Measurements from ENCODE around the gene CLEC20A.

CLEC20A gene

DNA sequence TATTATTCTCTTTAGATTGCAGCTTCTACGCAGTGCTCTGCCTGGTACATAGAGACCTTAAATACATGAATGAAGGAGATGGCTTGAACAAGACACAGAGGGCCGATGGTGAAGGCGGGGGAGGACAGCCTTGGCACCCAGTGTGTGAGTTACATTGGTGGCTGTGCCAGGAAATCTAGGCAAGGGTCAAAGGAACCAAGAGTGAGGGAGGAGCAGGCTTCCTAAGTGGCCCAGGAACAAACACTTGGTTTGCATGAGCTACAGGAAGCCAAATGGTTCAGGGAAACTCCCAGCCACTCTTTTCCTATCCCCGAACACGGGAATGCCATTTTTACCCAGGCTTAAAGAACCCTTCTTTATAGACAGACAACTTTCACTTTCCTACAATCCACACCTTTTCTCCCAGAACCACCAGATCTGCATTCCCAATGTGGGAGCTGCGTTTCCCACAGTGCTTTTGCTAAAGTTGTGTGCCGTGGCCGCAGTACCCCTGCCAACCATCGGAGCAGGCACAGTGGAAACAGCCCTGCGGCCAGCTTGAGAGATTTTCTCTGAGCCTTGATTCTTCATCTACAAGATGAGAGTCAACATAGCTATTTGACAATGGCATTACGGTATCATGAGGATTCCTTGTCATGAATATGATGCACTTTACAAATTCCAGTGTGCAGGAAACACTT, 3.5 kb upstream of the CLEC20A start:
- Histone ChIP-seq H3K27me3 (no peaks in the 10 kb centered on the region), H3K36me3 (no peaks in the 10 kb centered on the region), H3K4me3 (ENCODE audit: low read depth, low read length) (no peak overlapping the region), H3K9me3 (no peaks in the 10 kb centered on the region), H3K4me1 (no peaks in the 10 kb centered on the region)
- no peak for DNase-seq
- no peak for TF ChIP-seq CTCF (IDR thresholded peaks at IDR 0.05; ENCODE audit: low read depth, low read length)

DNA sequence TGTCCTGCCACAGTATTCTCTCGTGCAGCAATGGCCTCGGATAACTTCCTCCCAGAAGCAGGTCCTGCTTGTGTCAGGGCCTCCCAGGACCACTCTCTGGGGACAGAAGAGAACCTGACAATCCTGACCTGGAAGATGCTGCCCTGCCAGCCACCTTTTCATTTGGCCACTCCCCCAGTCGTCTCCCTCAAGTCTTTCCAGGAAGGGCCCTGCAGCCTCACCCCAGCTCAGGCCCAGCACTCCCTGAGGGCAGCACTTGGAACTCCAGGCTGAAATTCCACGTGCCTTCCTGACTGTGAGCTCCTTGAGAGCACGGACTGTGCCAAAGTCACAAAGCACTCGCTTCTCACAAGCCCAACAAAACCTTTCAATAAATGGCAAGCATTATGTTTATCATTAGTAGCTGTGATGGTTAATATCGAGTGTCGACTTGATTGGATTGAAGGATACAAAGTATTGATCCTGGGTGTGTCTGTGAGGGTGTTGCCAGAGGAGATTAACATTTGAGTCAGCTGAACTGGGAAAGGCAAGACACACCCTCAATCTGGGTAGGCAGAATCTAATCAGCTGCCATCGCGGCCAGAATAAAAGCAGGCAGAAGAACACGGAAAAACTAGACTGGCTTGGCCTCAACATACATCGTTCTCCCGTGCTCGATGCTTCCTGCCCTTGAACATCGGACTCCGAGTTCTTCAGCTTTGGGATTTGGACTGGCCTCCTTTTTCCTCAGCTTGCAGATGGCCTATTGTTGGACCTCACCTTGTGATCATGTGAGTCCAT, 2.3 kb upstream of the CLEC20A start:
- no peak for DNase-seq
- H3K9me3 ChIP-seq, result no peaks in the 10 kb centered on the region
- H3K4me3 ChIP-seq (ENCODE audit: low read depth, low read length), result no peak overlapping the region
- no peaks in the 10 kb centered on the region for H3K36me3 ChIP-seq
- H3K4me1 ChIP-seq, result no peaks in the 10 kb centered on the region
- no peak for TF ChIP-seq CTCF (IDR thresholded peaks at IDR 0.05; ENCODE audit: low read depth, low read length)
- no peaks in the 10 kb centered on the region for H3K27me3 ChIP-seq

DNA sequence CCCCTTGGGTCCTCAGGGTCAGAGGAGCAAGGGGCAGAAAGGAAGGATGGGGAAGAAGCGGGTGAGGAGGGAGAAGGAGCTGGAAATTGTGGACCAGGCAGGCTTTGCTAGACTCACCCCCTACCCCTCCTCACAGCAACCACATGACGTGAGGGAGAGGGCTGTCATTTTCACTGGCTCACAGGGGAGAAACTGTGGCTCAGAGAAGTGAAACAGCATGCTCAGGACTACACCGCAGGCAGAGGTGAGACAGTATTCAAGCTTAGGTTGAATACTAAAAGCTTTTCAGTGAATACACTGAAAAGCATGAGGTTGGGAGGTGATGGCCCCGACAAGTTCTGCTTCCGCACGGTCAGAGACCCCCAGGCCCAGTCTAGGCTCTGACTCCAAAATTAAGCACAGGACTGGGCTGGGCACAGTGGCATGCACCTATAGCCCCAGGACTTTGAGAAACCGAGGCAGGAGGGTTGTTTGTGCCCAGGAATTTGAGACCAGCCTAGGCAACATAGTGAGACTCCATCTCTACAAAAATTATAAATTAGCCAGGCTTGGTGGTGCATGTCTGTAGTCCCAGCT, 1.2 kb upstream of the CLEC20A start:
- Histone ChIP-seq H3K4me3 (ENCODE audit: low read depth, low read length) (no peak overlapping the region), H3K27me3 (no peaks in the 10 kb centered on the region), H3K9me3 (no peaks in the 10 kb centered on the region), H3K36me3 (no peaks in the 10 kb centered on the region), H3K4me1 (no peaks in the 10 kb centered on the region)
- TF ChIP-seq CTCF (IDR thresholded peaks at IDR 0.05; ENCODE audit: low read depth, low read length), result no peak
- no peak for DNase-seq

DNA sequence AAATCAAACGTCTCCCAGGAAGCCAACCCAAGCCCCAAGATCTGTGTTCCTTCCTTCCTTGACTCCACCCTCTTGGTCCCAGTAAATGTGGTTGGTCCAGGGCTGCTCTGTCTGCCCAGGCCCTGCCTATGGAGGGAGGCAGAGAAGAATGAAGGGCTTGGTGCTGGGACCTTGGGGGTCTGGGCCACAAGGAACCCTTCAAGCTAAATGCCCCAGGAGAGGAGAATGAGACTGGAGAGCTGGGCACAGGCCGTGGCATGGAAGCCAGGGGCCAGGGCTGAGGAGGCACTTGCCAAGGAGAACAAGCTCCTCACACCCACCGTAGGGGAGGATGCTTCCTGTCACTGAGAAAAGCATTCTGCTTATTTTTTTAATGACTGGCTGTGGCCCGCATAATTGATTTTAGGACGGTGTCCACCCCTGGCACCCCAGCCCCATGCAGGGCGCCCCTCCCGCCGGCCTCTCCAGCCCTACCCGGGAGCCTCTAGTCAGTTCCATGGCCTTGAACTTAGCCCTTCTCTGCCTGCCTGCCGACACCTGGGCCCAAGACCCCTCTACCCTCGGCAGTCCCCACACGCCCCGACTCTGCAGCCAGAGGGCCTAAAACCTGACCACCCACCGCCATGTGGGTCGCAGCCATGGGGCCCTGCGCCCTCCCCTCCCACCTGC, 889 bp downstream of the CLEC20A start:
- no peaks in the 10 kb centered on the region for H3K9me3 ChIP-seq
- TF ChIP-seq CTCF (IDR thresholded peaks at IDR 0.05; ENCODE audit: low read depth, low read length), result no peak
- no peak for DNase-seq

GRCh38 chr1:178495158-178495557, 1.6 kb downstream of the CLEC20A start:
- H3K36me3 ChIP-seq, result no peaks in the 10 kb centered on the region
- no peaks in the 10 kb centered on the region for H3K27me3 ChIP-seq
- H3K4me1 ChIP-seq, result no peaks in the 10 kb centered on the region
- H3K4me3 ChIP-seq (ENCODE audit: low read depth, low read length), result no peak overlapping the region
- no peak for DNase-seq
- H3K9me3 ChIP-seq, result no peaks in the 10 kb centered on the region
- no peak for TF ChIP-seq CTCF (IDR thresholded peaks at IDR 0.05; ENCODE audit: low read depth, low read length)

More for the DNA sequence above, 889 bp downstream of the CLEC20A start:
- Histone ChIP-seq H3K4me3 (ENCODE audit: low read depth, low read length) (no peak overlapping the region), H3K27me3 (no peaks in the 10 kb centered on the region), H3K4me1 (no peaks in the 10 kb centered on the region), H3K36me3 (no peaks in the 10 kb centered on the region)
